ENCODE results near the gene HOXA5. TPM values are rescaled to one million over a fixed set of nuclear protein-coding genes. Genes with fewer than 3 reads are reported as not detected.
A peak's percentile ranks its signal among the peaks of the same experiment; 100 is the strongest.

HOXA5 gene
- total RNA-seq, 1 experiment from 2014 or later, result not detected

- no peak overlapping the region for H3K4ac ChIP-seq (ENCODE audit: low read depth, low read length)
- no peak overlapping the region for H2BK20ac ChIP-seq (ENCODE audit: low read depth, low read length, poor library complexity, severe bottlenecking)
- no peaks in the 10 kb centered on the region for H3K23me2 ChIP-seq (ENCODE audit: insufficient read length, low read depth, low read length, poor library complexity, severe bottlenecking)
- no peak overlapping the region for H3K9ac ChIP-seq (ENCODE audit: extremely low read depth, insufficient read length, low read length)
- no peak overlapping the region for H2BK12ac ChIP-seq (ENCODE audit: insufficient read length, low read depth, low read length)
- no peak overlapping the region for H2AK5ac ChIP-seq (ENCODE audit: insufficient read length, low read length)
- H3T11ph ChIP-seq (ENCODE audit: low read length), result no peak overlapping the region
- Mint-ChIP-seq H3K4me1 (peaks cover 0 to 3% of the 10 kb centered on the region in 2 experiments; a peak in 2 of 4 replicates), H3K9me3 (peaks cover 4 to 17% of the 10 kb centered on the region in 2 experiments; a peak in 4 of 5 replicates), H3K27ac (no peak overlapping the region), H3K27me3 (ENCODE audit: low read depth) (peaks cover 98% of the 10 kb centered on the region), H3K36me3 (ENCODE audit: insufficient read depth in 1 of 3, low read depth in 3 of 3) (no peaks in the 10 kb centered on the region; a peak in 1 of 7 replicates), H3K4me3 (no peak overlapping the region)
- no peak overlapping the region for H3K4me2 ChIP-seq (ENCODE audit: insufficient read depth, insufficient read length, low read length)
- H4K8ac ChIP-seq (replicated peaks; ENCODE audit: insufficient read length, low read depth, low read length), result no peak overlapping the region
- peak; percentile 48 for DNase-seq
- no peak overlapping the region for H3K23ac ChIP-seq (ENCODE audit: insufficient read length, low read depth, low read length)
- no CpG with 5 or more reads among the region's 58 CpGs for WGBS (ENCODE audit: extremely low coverage, insufficient read length, low lambda C conversion rate)
- H3K18ac ChIP-seq (ENCODE audit: insufficient read length, low read depth, low read length), result no peak overlapping the region
- H3K9me3 ChIP-seq (ENCODE audit: control insufficient read depth, low read depth, low read length), result no peaks in the 10 kb centered on the region
- no peak overlapping the region for H2BK120ac ChIP-seq (ENCODE audit: low read depth, low read length, poor library complexity, severe bottlenecking)
- peaks cover 97% of the 10 kb centered on the region for H3K27me3 ChIP-seq (ENCODE audit: insufficient read depth, low read length)
- H3K14ac ChIP-seq (ENCODE audit: insufficient read depth, low read length), result no peak overlapping the region
- H3K79me1 ChIP-seq (ENCODE audit: insufficient read depth, low read depth, low read length, poor library complexity, severe bottlenecking), result no peaks in the 10 kb centered on the region
- no peak overlapping the region for H4K91ac ChIP-seq (ENCODE audit: insufficient read length, low read depth, low read length)
- no peaks in the 10 kb centered on the region for H3K4me1 ChIP-seq (ENCODE audit: insufficient read depth, low read length)
- H3K79me2 ChIP-seq (ENCODE audit: insufficient read depth, low read length), result no peaks in the 10 kb centered on the region
- no peak overlapping the region for H2BK5ac ChIP-seq (ENCODE audit: insufficient read length, low read length)
- H3K56ac ChIP-seq (ENCODE audit: insufficient read length, low read depth, low read length), result no peak overlapping the region
- no peaks in the 10 kb centered on the region for H4K20me1 ChIP-seq (ENCODE audit: control insufficient read depth, insufficient read depth, insufficient read length)
- H2AFZ ChIP-seq (ENCODE audit: low read length), result no peak overlapping the region
- no peak overlapping the region for H4K5ac ChIP-seq (ENCODE audit: insufficient read length, low read depth, low read length)
- TF ChIP-seq CTCF (conservative IDR thresholded peaks at IDR 0.05), result no peak
- H3K27ac ChIP-seq (ENCODE audit: insufficient read length, low read depth, low read length), result no peak overlapping the region
- no peak overlapping the region for H2BK15ac ChIP-seq (ENCODE audit: low read depth, low read length)
These were observed 29.5 kb upstream of the HOXA5 start for GRCh38 chr7:27172823-27173510.

Measured in H9 (cell line).